ENCODE data around the gene HAVCR2. TPM values are rescaled to one million over a fixed set of nuclear protein-coding genes. Genes with fewer than 3 reads are reported as not detected.

The HAVCR2 gene
- total RNA-seq (2014; rRNA removed; shearing (Covaris generic)) = 0.20 and 0.39 TPM in 2 replicates
- 0.02 TPM in 1 of 2 replicates, not detected in the other for polyA plus RNA-seq (2015; cell fraction: cytosol; rRNA removed)
- 2.1 TPM in 1 of 2 replicates, not detected in the other for polyA plus RNA-seq (2015; cell fraction: nucleus; rRNA removed)

DNA sequence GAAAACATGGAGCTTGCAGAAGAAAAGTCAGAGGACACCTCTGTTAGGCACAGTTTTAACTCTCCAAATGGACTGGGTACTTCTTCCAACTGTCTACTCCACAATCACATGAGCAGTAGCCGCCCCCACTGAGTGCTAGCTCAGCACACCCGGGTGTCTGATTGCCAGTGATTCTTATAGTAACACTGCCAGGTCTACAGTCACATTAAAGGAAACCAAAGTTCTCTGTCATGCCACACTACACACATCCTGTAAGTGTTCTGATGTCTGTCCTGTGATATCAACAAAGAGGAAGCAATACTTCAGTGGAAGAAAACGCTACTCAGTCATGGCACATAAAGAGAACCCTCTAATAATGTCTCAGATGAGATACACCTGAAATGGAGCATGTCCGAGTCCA is at the start of gene HAVCR2:
TSS of gene HAVCR2 (minus strand) at position 69 of the 400 bp plus-strand sequence. CDS start at position 8, 61 bp downstream.
- no peak for DNase-seq (ENCODE audit: low read depth)

DNA sequence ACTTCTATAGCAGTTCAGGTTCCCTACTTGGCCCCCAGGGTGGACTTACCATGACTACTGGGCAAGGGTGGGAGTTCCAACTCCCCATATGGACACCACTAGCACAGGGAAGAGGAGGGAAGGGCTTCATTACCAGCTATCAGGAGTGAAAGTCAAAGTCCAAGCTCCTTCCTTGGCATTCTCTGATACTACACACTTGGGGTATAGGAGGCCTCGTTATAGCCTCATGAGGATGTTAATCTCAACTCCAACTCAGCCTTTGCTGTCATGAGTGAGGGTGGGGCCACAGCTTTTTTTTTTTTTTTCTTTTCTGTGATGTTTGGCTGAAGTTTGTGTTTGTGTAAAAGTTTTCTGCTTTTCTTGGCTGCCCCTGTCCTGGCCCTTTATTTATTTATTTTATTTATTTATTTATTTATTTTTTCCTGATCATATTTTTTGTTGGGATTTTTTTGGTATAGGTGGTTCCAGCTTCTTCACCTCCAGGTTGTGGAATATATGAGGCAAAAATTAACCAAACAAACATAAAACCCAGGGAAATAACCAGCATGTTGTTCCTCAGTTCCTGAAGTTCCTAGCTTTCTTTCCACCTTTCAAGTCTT is 48.5 kb upstream of the HAVCR2 start:
- DNase-seq (ENCODE audit: low read depth) = no peak

DNA sequence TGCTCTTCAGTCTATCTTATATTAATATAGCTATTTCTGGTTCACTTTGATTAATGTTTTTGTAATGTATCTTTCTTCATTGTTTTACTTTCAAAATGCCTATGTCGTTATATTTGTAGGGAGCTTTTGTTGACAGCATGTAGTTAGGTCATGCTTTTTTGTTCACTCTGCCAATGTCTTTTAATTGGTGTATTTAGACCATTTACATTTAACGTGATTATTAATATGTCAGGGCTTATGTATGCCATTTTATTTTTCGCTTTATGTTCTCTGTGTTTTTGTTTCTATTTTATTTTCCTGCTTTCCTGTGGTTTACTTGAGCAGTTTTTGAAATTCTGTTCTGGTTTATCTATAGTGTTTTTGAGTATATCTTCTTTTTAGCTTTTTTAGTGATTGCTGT is 46.5 kb upstream of the HAVCR2 start:
- no peak for DNase-seq (ENCODE audit: low read depth)

DNA sequence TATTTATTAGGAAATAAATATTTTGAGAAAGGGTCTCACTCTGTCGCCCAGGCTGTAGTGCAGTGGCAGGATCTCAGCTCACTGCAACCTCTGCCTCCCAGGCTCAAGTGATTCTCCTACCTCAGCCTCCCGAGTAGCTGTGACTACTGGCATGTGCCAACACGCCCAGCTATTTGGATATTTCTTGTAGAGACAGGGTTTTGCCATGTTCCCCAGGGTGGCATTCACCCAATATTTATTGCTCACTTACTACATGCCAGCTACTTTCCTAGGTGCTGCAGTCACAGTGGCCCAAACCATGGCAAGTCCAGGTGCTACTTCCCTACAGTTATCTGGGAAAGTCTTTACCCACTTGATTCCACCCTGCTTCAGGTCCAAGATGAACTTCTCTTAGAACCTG is 42.2 kb upstream of the HAVCR2 start:
- DNase-seq (ENCODE audit: low read depth) = no peak

DNA sequence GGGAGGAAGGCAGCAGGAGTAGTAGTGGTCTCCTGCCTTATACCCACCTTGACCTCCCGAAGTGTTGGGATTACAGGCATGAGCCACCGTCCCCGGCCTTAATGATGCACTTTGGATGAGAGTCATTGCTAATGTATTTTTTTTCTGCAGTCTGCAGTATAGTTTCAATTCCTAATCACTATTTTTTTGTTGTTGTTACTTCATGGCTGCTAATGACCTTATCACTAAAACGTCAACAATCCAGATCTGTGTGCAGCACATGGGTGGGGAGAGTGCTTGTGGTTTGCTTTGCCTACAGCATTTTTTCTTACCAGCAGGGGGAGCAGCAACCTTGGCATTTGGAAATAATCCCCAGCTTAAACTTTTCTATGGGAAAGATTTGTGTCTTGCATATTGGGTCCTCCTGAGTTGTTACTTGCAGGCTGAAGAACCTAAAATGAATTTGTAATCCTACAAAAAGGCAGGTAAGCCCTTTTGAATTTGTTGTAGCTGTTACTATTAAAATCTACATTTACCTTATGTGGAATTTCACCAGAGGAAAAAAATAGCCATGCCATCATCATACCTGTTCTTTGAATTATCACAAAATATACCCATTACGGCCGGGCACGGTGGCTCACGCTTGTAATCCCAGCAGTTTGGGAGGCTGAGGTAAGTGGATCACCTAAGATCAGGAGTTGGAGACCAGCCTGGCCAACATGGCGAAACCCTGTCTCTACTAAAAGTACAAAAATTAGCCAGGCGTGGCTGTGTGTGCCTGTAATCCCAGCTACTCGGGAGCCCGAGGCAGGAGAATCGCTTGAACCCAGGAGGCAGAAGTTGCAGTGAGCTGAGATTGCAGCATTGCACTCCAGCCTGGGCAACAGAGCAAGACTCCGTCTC is 40.1 kb upstream of the HAVCR2 start:
- peak; percentile 65 for DNase-seq (ENCODE audit: low read depth)

DNA sequence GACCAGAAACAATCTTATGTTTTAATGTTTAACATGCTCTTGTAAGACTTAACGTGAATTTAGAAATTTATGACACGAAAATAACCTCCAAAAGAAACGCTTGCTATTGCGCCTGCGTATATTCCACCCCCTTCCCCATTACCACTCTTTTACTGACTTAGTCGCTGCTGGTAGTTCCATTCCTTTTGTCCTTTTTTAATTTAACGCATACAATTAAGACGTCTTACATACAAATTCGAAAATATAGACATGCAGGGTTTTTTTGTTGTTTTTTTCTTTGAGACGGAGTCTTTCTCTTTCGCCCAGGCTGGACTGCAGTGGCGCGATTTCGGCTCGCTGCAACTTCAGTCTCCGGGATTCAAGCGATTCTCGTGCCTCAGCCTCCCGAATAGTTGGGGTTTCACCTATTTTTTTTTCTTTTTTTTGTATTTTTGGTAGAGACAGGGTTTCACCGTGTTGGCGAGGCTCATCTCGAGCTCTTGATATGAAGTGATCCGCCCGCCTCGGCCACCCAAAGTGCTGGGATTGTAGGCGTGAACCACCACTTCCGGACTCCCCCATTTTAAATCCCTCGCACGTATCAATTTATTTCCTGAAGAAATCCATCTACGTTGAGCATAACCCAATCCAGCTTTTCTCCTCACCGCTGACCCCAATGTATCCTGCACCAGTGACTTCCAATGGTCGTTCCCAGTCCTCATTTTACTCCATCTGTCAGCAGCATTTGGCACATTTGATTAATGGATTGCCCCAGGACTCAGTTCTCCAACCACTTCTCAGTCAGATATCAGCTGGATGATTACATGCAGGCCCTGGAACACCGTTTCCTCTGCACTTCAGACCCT is 34.5 kb upstream of the HAVCR2 start:
- peak; percentile 40 for DNase-seq (ENCODE audit: low read depth)

DNA sequence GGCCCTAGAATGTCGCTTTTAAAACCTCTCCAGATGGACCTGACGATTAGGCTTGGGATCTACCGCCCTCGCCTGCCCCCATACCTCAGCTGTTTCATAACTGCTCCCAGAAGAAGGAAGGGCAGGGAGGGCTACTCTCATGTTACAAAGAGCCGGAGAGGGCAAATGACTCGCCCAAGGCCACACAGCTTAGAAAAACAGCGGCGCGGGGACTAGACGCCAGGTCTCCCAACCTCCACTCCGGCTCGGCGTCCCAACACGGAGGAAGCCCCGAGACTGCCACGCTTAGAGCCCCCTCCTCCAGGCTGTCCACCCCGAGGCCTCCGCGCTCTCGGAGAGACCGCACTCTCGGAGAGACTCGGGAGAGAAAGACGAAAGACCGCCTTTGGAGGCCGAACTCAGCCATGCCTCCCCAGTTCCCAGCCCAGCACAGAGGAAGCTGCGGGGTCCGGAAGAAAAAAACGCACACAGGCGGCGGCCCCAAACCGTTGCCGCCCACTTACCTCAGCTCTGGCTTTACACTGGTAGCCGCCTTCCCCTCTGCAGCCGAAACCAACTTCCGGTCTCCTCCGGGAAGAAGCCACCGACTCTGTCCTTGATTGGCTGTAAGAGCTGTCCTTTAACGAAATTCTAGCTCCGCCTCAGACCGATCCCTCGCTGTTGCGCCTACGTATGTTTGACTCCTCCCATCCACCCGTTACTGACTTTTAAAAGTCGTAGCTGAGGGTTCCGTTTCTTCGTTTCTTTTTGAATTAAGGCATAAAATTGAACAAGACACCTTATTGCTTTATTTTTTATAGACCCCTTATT is 33.7 kb upstream of the HAVCR2 start, which contains the start of gene MED7:
TSS of gene MED7 (minus strand) at position 549 of the 810 bp plus-strand sequence. CDS start 3,434 bp downstream, outside the sequence.
- DNase-seq (ENCODE audit: low read depth) = peak; percentile 97

DNA sequence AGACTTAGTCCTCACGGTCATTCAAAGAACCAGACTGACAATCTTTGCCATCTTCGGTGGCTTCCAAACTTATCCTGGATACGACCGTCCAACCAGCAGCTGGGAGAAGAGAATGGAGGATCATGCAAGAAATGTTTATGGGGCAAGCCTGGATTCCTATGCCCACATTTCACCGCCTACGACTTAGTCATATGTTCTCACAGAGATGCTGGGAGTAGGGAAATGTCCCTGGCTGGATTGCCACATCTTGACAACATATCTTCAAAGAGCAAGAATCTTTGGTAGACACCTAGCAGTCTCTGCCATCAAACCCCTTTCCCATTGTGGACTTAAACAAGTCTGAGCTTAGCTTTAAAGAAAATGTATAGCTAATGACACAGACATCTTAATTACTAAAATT is 28.8 kb upstream of the HAVCR2 start:
- DNase-seq (ENCODE audit: low read depth) = no peak

DNA sequence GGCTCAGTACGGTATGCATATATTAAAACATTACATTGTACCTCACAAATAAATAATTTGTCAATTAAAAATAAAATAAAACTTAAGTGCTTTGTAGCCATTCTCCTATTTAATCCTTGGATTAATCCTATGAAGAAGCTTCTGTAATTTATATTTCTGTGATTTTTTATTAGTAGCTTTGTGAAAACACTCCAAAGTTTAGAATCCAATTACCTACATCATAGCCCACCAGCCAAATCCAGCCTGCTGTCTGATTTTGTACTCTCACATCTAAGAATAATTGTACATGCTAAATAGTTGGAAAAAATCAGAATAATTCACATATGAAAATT is 23.4 kb upstream of the HAVCR2 start:
- no peak for DNase-seq (ENCODE audit: low read depth)

DNA sequence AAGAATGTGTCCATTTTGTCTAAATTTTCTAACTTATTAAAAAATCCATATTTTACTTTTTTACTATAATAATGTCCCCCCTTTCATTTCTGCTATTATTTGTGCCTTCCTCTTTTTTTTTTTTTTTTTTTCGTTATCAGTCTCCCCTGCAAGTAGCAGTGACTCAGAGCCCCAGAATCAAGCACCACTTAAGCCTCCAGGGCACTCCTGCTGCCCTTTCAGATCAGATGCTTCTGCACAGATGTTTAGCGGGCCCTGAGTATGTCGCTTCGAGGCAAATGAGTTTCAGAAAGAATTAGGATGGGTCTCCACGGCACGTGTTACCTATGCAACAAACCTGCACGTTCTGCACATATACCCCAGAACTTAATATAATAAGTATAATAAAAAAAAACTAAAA is 22.1 kb upstream of the HAVCR2 start:
- no peak for DNase-seq (ENCODE audit: low read depth)

DNA sequence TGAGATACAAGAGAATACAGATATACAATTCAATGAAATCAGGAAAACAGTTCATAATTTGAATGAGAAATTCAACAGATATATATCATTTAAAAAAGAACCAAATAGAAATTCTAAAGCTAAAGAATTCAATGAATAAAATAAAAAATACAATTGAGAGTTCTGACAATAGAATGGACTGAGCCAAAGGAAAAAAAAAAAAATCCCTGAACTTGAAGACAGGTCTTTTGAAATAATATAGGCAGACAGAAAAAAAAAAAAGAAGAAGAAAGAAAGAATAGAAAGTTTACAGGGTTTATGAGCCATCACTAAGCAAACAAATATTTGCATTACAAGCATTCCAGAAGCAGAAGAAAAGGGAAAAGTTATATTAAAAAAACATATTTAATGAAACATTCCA is 12.9 kb upstream of the HAVCR2 start:
- no peak for DNase-seq (ENCODE audit: low read depth)

DNA sequence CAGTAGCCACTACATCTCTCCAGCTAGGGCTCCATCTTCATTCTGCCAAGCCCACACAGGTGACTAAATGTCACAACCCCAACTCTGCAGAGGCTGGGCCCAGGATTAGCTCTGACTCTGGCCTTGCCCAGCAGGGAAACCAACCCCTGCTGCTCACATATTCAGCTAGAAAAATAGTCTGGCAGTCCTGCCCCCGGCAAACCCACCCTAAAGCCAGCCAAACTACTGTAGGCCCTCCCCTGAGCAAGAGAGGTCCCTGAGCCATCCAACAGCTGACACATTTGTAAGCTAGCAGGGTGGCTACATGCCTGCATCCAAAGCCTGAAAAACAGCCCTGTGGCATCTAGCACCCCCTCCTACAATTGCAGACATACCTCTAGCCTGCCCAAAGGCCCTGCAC is 11.3 kb upstream of the HAVCR2 start:
- no peak for DNase-seq (ENCODE audit: low read depth)

DNA sequence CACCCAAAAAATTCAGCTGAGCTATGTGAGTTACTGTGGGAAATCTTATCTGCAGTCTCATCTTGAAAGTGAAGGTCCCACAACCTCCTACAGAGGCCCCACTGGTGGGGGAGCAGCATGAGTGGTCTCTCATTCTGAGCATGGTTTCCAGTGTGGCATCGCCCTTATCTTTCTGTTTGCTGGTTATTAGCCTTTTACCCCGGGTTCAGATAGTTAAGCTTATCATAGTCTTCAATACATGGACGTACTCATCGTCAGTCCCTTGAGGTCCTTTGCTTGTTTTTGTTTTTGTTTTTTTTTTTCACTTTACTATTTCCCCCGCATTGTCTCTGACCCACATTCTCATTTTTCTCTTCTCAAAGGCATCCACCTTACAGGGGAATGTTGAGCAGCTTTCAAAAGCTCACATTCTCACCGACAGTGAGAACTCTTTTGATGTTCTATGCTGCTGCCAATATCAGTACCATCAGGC is 7.7 kb upstream of the HAVCR2 start:
- no peak for DNase-seq (ENCODE audit: low read depth)

DNA sequence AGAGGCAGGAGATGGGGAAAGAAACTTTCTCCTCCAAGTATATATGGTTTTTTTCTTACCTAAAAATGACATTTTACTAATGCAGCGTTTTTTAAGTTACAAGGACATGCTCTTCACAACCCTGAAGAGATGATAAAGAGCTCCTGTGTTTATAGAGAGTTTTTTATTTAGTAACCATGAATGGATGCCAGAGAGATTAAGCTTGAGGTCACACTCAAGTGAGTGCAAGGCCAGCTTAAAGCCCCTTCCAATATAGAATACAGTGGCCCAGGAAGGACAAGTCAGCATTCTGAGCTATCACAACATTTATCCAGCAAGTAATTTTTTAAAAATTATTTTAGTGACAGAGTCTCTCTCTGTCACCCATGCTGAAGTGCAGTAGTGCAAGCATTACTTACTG is 6.7 kb upstream of the HAVCR2 start:
- no peak for DNase-seq (ENCODE audit: low read depth)

DNA sequence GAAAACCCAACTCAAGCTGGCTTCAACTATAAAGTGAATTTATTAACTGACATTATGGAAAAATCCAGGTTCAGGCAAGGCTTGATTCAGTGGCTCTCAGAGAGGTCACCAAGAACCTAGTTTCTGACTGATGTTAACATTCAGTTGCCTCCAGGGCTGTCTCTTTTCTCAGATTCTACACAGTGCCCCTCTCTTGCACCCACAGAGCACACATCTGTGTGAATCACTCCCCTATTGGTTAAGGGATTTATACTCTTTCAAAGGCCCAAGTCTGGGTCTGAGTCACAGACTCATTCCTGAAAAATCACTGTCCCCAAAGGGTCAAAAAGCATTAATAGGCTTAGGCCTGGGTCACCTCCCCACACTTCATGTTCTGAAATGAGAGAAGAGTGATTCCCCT is 6.2 kb upstream of the HAVCR2 start:
- DNase-seq (ENCODE audit: low read depth) = no peak

DNA sequence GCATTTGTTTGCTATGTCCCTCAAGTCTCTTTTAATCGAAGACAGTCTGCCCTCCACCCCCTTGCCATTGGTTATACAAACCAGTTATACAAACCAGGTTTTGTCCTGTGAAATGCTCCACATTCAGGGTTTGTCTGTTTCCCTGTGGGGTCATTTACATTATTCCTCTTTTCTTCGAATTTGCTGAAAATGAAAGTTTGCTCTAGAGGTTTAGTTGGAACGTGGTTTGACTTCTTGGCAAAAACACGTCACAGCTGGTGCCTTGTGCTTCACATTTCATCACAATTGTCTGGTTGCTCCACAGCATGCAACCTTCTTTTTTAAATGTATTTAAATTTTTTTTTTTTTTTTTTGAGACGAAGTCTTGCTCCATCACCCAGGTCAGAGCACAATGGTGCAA is 4.2 kb upstream of the HAVCR2 start:
- no peak for DNase-seq (ENCODE audit: low read depth)

DNA sequence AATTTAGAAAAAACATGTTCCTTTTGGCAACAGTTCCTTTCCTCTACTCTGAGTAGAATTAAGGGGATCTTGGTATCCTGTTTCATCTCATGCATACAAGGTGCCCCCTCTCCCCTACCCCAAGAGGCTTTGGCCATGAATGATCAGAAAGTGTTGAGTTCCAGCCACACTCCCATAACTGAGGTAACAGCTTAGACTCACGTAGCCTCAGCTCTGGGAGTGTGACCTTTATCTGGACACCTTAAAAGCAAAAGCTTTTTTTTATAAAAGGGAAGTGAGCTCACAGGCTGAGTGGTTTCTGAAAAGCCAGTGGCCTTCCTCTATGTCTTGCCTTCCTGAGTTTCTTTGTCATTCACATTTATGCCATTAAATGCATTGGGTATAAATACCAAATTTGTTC is 900 bp upstream of the HAVCR2 start:
- no peak for DNase-seq (ENCODE audit: low read depth)

DNA sequence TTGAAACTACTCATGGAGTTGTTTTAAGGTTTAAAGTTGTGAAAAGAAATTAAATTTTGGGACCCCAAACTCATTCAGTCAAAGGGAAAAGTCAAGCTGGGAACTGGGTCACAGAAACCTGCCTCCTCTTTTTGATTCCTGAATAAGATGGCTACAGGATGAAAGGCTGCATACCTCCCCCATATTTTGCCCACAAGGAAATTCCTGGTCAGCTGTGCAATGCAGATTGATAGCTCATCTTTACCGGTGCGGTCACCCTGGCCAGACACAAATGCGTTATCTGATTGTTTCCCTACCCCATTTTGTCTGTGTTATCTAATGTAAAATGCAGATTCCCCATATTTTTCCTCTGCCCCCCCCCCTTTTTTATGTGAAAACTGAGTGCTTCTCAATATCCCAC is 1.3 kb downstream of the HAVCR2 start:
- DNase-seq (ENCODE audit: low read depth) = peak; percentile 32

DNA sequence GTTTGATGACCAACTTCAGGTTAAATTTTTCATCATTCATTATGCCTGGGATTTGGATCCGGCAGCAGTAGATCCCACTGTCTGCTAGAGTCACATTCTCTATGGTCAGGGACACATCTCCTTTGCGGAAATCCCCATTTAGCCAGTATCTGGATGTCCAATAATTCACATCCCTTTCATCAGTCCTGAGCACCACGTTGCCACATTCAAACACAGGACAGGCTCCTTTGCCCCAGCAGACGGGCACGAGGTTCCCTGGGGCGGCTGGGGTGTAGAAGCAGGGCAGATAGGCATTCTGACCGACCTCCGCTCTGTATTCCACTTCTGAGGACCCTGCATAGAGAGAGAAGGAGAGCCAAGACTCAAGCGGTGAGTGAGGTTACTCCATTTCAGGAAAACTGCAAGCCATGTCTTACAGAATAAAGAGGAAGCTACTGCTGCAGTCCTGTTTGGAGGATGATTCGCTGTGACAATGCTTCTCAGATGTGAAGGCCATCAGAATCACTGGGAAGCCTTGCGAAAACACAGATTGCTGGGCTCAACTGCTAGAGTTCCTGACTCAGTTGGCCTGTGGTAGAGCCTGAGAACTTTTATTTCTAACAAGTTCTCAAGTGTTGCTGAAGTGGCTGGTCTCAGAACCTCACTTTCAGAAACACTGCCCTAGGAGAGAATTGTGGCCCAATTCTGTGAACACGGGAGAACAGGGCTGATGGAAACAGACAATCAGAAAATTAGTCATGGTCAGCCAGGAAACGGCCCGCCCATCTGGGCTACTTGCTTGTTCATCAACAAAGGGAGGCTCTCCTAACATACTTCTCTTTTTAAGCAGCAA is 2.0 kb downstream of the HAVCR2 start:
- DNase-seq (ENCODE audit: low read depth) = peak; percentile 25
